GM18951 (cell line): ENCODE measurements around the gene ONECUT1.

Experiments
- POLR2A ChIP-seq: IDR thresholded peaks from 4 replicates; pipeline ENCODE4 v1.6.1; 2011; ENCODE audit warnings: mild to moderate bottlenecking; ENCODE audit not compliant: insufficient read length, insufficient read depth; ENCODE audit errors: extremely low read depth
- in situ Hi-C: fragments of 300-500 bp; cut with MboI; formaldehyde crosslinking; loops from one replicate; pipeline ENCODE4 v1.12.0; 2022; ENCODE audit warnings: low sequenced_read_pairs, mixed read lengths, inconsistent platforms; ENCODE audit not compliant: unreplicated experiment

The ONECUT1 gene

GRCh38 chr15:52783191-52783829 lies 6.8 kb downstream of the ONECUT1 start:
- in situ Hi-C loops, result no loop called here
- no peak for TF ChIP-seq POLR2A

- no peak for TF ChIP-seq POLR2A
- in situ Hi-C loops, result no loop called here
These were observed 7.6 kb downstream of the ONECUT1 start for GRCh38 chr15:52782514-52782913.

GRCh38 chr15:52780172-52780980 lies 9.8 kb downstream of the ONECUT1 start:
- in situ Hi-C loops, result no loop called here
- no peak for TF ChIP-seq POLR2A

- no peak for TF ChIP-seq POLR2A
- in situ Hi-C loops, result no loop called here
These were observed 11.7 kb downstream of the ONECUT1 start for GRCh38 chr15:52778457-52778856.

- no peak for TF ChIP-seq POLR2A
- in situ Hi-C loops, result no loop called here
These were observed 17.4 kb downstream of the ONECUT1 start for GRCh38 chr15:52772766-52773165.

- TF ChIP-seq POLR2A, result no peak
- in situ Hi-C loops, result no loop called here
These were observed 24.4 kb downstream of the ONECUT1 start for GRCh38 chr15:52765785-52766184.

GRCh38 chr15:52764731-52765130 lies 25.4 kb downstream of the ONECUT1 start:
- in situ Hi-C loops, result no loop called here

GRCh38 chr15:52762621-52763020 lies 27.5 kb downstream of the ONECUT1 start:
- in situ Hi-C loops, result no loop called here

More at GRCh38 chr15:52764731-52765130, 25.4 kb downstream of the ONECUT1 start:
- no peak for TF ChIP-seq POLR2A

GRCh38 chr15:52760562-52760961 lies 29.6 kb downstream of the ONECUT1 start:
- in situ Hi-C loops, result no loop called here
- no peak for TF ChIP-seq POLR2A

More at GRCh38 chr15:52762621-52763020, 27.5 kb downstream of the ONECUT1 start:
- no peak for TF ChIP-seq POLR2A

- TF ChIP-seq POLR2A, result no peak
- in situ Hi-C loops, result no loop called here
These were observed 30.2 kb downstream of the ONECUT1 start for GRCh38 chr15:52759969-52760368.

- in situ Hi-C loops, result no loop called here
- no peak for TF ChIP-seq POLR2A
These were observed 32.6 kb downstream of the ONECUT1 start for GRCh38 chr15:52757496-52757895.

- in situ Hi-C loops, result no loop called here
- TF ChIP-seq POLR2A, result no peak
These were observed 38.6 kb downstream of the ONECUT1 start for GRCh38 chr15:52751522-52751921.

- no peak for TF ChIP-seq POLR2A
- in situ Hi-C loops, result no loop called here
These were observed 40.9 kb downstream of the ONECUT1 start for GRCh38 chr15:52749258-52749657.
